ENCODE data around the gene TACC3. TPM values are rescaled to one million over a fixed set of nuclear protein-coding genes. Genes with fewer than 3 reads are reported as not detected.
A peak's percentile ranks its signal among the peaks of the same experiment; 100 is the strongest.

Gene TACC3
- total and polyA plus RNA-seq, 2 of the 8 experiments (the other 6 are each of a cell fraction or from before 2014, with no cell fraction given): 73.8 to 148 TPM

GRCh38 chr4:1693131-1693896 is 28.0 kb upstream of the TACC3 start (continued):
- no peak for TF ChIP-seq KDM1A (IDR thresholded peaks at IDR 0.05; ENCODE audit: borderline replicate concordance, low read length)
- TF ChIP-seq MAX (IDR thresholded peaks at IDR 0.05): 0 out of 2 replicates have a peak, but pooled peaks have one; percentile 26
- no peak for TF ChIP-seq SIRT6 (IDR thresholded peaks at IDR 0.05; ENCODE audit: low read length)
- no peak for TF ChIP-seq EP300 (IDR thresholded peaks at IDR 0.05; ENCODE audit: borderline replicate concordance in 1 of 2, low read depth in 2 of 2, low read length in 2 of 2)
- peak; percentile 94 for TF ChIP-seq CEBPB (IDR thresholded peaks at IDR 0.05; ENCODE audit: low read depth, low read length)
